KMS-11 (cell line): ENCODE results near the gene EIF4ENIF1.
"Not testable (repeated sequence)": the region's sequence is repeated elsewhere in the genome, so short reads cannot be mapped to it uniquely, and the experiment has no call there.

Source experiments
- H2AFZ ChIP-seq: fragments of 200-600 bp; sonication (generic); 2 replicates; pipeline ENCODE4 v1.6.1; 2016; ENCODE audit warnings: antibody characterized with exemption, mixed run types, low read depth
- H3K27ac ChIP-seq: fragments of 200-600 bp; sonication (generic); 2 replicates; pipeline ENCODE4 v1.6.1; 2016; ENCODE audit warnings: mild to moderate bottlenecking, mixed run types
- H3K27me3 ChIP-seq: fragments of 200-600 bp; sonication (generic); 2 replicates; pipeline ENCODE4 v1.6.1; 2017; ENCODE audit warnings: mild to moderate bottlenecking, low read depth, mixed run types, moderate library complexity; ENCODE audit not compliant: insufficient read depth
- H3K36me3 ChIP-seq: fragments of 200-600 bp; sonication (generic); 2 replicates; pipeline ENCODE4 v1.6.1; 2017; ENCODE audit warnings: mild to moderate bottlenecking, mixed run types; ENCODE audit not compliant: insufficient read depth
- H3K4me1 ChIP-seq: fragments of 200-600 bp; sonication (generic); 2 replicates; pipeline ENCODE4 v1.6.1; 2016; ENCODE audit warnings: mild to moderate bottlenecking, low read depth, mixed run types; ENCODE audit not compliant: poor library complexity, severe bottlenecking
- H3K4me2 ChIP-seq: fragments of 200-600 bp; sonication (generic); 2 replicates; pipeline ENCODE4 v1.7.0; 2016; ENCODE audit warnings: mild to moderate bottlenecking, mixed run types
- H3K4me3 ChIP-seq: fragments of 200-600 bp; sonication (generic); IDR thresholded peaks from 2 replicates; pipeline ENCODE4 v1.6.1; 2017; ENCODE audit warnings: low read depth, low read length, mixed read lengths; ENCODE audit not compliant: insufficient read depth
- H3K79me2 ChIP-seq: fragments of 200-600 bp; sonication (generic); 2 replicates; pipeline ENCODE4 v1.6.1; 2016; ENCODE audit warnings: low read depth, mixed run types; ENCODE audit not compliant: insufficient read depth
- H3K9ac ChIP-seq: fragments of 200-600 bp; sonication (generic); 2 replicates; pipeline ENCODE4 v1.6.1; 2016; ENCODE audit warnings: mild to moderate bottlenecking, mixed run types
- H4K20me1 ChIP-seq: fragments of 200-600 bp; sonication (generic); 2 replicates; pipeline ENCODE4 v1.6.1; 2016; ENCODE audit warnings: mild to moderate bottlenecking, mixed run types; ENCODE audit not compliant: insufficient read depth
- CTCF ChIP-seq: fragments of 200-600 bp; sonication (generic); conservative IDR thresholded peaks from 2 replicates; pipeline ENCODE4 v1.6.1; 2017; ENCODE audit warnings: low read depth, mild to moderate bottlenecking, antibody characterized with exemption, low read length, moderate library complexity, mixed read lengths

EIF4ENIF1 gene

GRCh38 chr22:31532060-31532459 is 42.4 kb upstream of the EIF4ENIF1 start:
- Histone ChIP-seq H4K20me1 (no peaks in the 10 kb centered on the region), H3K4me2 (no peak overlapping the region), H3K27ac (no peak overlapping the region), H3K9ac (no peak overlapping the region), H3K4me3 (no peak overlapping the region), H3K79me2 (no peaks in the 10 kb centered on the region), H2AFZ (no peak overlapping the region), H3K4me1 (no peaks in the 10 kb centered on the region), H3K36me3 (no peaks in the 10 kb centered on the region), H3K27me3 (no peaks in the 10 kb centered on the region)
- TF ChIP-seq CTCF = no peak

- no peak for TF ChIP-seq CTCF
- Histone ChIP-seq H3K4me2 (no peak overlapping the region), H3K36me3 (no peaks in the 10 kb centered on the region), H3K27ac (no peak overlapping the region), H4K20me1 (no peaks in the 10 kb centered on the region), H3K4me1 (no peaks in the 10 kb centered on the region), H2AFZ (no peak overlapping the region), H3K9ac (no peak overlapping the region), H3K27me3 (no peaks in the 10 kb centered on the region), H3K79me2 (peaks cover 2% of the 10 kb centered on the region; the same call in 1 of the 2 replicates), H3K4me3 (no peak overlapping the region)
Observed at GRCh38 chr22:31530823-31531195, 41.2 kb upstream of the EIF4ENIF1 start.

DNA sequence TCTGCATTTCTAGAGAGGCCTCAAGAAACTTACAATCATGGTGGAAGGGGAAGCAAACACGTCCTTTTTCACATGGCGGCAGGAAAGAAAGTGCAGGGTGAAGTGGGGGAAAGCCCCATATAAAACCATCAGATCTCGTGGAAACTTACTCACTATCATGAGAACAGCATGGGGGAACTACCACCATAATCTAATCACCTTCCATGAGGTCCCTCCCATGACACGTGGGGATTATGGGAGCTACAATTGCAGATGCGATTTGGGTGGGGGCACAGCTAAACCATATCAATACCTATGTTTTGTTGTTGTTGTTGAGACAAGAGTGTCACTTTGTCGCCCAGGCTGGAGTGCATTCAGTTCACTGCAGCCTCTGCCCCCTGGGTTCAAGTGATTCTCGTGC is 36.6 kb upstream of the EIF4ENIF1 start:
- H3K4me1 ChIP-seq = peaks cover 16% of the 10 kb centered on the region
- TF ChIP-seq CTCF = no peak
- H4K20me1 ChIP-seq = no peaks in the 10 kb centered on the region
- H3K9ac ChIP-seq = no peak overlapping the region
- no peaks in the 10 kb centered on the region for H3K36me3 ChIP-seq
- H2AFZ ChIP-seq = no peak overlapping the region
- no peak overlapping the region for H3K4me3 ChIP-seq
- no peak overlapping the region for H3K4me2 ChIP-seq
- peaks cover 16% of the 10 kb centered on the region; the same call in 1 of the 2 replicates for H3K79me2 ChIP-seq
- no peaks in the 10 kb centered on the region for H3K27me3 ChIP-seq
- H3K27ac ChIP-seq = no peak overlapping the region

GRCh38 chr22:31524132-31524531 is 34.5 kb upstream of the EIF4ENIF1 start:
- not testable (repeated sequence) for H3K27ac ChIP-seq, H3K4me2 ChIP-seq, H3K9ac ChIP-seq, H3K4me3 ChIP-seq, H4K20me1 ChIP-seq, H3K27me3 ChIP-seq, H3K36me3 ChIP-seq, H2AFZ ChIP-seq
- Histone ChIP-seq H3K79me2 (peaks cover 16% of the 10 kb centered on the region; the same call in 1 of the 2 replicates), H3K4me1 (peaks cover 16% of the 10 kb centered on the region)

- H3K36me3 ChIP-seq = no peaks in the 10 kb centered on the region
- H3K79me2 ChIP-seq = 0 out of 2 replicates have a peak, but pooled peaks cover 7% of the 10 kb centered on the region
- TF ChIP-seq CTCF = no peak
- no peak overlapping the region for H3K9ac ChIP-seq
- H3K4me2 ChIP-seq = no peak overlapping the region
- no peak overlapping the region for H3K4me3 ChIP-seq
- H3K27ac ChIP-seq = no peak overlapping the region
- H3K27me3 ChIP-seq = no peaks in the 10 kb centered on the region
- H3K4me1 ChIP-seq = peaks cover 16% of the 10 kb centered on the region
- no peak overlapping the region for H2AFZ ChIP-seq
- H4K20me1 ChIP-seq = no peaks in the 10 kb centered on the region
Observed at GRCh38 chr22:31520051-31520450, 30.4 kb upstream of the EIF4ENIF1 start.
